GM21515 (cell line): ENCODE data around the gene CDK10.
"Not testable (repeated sequence)": the region's sequence is repeated elsewhere in the genome, so short reads cannot be mapped to it uniquely, and the experiment has no call there.

Experiments used
- ATAC-seq: cut with Tn5 transposase; IDR thresholded peaks from one replicate; pipeline ENCODE4 v1.9.1; 2021; ENCODE audit not compliant: unreplicated experiment

CDK10 gene, protein sequence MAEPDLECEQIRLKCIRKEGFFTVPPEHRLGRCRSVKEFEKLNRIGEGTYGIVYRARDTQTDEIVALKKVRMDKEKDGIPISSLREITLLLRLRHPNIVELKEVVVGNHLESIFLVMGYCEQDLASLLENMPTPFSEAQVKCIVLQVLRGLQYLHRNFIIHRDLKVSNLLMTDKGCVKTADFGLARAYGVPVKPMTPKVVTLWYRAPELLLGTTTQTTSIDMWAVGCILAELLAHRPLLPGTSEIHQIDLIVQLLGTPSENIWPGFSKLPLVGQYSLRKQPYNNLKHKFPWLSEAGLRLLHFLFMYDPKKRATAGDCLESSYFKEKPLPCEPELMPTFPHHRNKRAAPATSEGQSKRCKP

DNA sequence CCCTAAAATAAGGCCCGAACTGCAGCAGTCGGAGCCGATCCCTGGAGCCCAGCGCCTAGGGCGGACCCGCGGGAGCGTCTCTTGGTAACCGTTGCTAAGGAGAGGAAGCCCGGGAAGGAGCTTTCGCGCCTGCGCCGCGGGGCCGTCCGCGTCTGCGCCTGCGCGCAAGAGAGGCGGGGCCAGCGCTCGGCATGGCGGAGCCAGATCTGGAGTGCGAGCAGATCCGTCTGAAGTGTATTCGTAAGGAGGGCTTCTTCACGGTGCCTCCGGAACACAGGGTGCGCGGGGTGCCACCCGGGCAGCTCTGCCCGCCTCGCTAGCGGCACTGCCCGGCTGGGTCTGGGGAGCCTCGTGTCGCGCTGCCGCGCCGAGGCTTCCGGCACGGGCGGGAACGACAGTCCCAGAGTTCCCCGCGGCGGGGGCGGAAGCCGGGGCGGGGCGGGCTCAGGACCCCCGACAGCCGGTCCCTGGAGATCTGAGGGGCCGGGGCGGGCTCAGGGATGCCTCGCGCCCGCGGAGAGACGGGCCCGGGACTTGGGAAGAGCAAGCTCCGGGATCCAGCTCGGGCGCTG lies at the start of gene CDK10:
Gene CDK10, plus strand, starts transcription at position 170 of the 572 bp plus-strand sequence. Its CDS starts 22 bp downstream, at position 192.
- peak; percentile 71 for ATAC-seq

- ATAC-seq, result no peak
Measured at GRCh38 chr16:89637379-89637778, 49.1 kb upstream of the CDK10 start.

DNA sequence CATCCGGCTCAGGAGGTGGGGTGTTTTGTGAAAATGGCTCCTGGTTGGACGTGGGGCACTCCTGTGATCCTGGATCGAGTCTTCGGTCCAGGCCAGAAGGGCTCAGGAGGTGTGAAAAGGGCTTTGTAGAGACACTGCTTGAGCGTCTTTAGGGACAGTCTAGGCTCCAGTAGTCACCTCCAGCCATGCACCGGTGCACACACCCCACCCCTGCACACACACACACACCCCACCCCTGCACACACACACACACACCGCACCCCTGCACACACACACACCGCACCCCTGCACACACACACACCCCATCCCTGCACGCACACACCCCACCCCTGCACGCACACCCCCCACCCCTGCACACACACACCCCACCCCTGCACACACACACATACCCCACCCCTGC lies 48.0 kb upstream of the CDK10 start:
- no peak for ATAC-seq

- ATAC-seq, result no peak
Measured at GRCh38 chr16:89639385-89639784, 47.1 kb upstream of the CDK10 start.

DNA sequence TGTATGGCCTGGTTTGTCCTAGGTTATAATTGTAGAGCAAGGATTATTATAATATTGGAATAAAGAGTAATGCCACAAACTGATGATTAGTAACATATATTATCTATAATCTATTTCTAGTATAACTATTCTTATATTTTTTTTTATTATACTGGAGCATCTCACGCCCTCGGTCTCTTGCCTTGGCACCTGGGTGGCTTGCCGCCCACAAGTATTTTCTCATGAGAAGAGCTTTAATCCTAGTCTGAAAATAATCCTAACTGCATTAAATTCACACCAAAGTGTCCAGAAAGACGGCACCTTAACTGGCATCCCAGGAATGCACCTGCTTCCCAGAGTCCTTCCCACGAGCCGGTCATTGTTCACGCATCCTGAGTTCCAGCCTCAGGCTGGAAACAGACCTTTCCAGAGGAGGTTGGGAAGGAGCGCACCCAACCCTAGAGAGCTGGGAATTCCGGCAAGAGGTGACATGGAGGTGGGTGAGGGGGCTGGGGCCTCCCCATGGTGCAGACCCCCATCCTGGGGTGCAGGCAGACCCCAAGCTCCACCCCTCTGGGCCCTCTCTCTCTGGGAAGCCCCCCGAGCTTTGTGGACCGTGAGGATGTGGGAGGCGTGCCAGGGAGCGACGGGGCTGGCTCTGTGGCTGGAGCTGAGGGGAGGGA lies 44.9 kb upstream of the CDK10 start:
- ATAC-seq, result no peak

DNA sequence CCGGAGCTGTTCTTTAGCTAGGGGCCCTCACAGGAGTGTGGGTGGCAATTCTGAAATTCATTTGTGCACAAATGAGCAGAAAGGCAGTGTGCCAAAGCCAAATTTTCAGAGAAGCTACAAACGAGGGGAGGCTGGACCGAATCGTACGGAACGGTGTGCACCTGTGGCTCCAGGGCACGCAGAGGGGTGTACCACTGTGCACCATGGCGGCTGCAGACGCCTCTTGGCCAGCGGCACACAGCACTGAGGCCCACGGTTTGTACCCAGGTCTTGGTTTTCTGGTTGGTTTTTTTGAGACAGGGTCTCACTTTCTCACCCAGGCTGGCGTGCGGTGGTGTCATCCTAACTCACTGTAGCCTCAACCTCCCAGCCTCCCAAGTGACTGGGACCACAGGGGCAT lies 43.9 kb upstream of the CDK10 start:
- no peak for ATAC-seq

- ATAC-seq, result no peak
Measured at GRCh38 chr16:89643769-89644300, 42.7 kb upstream of the CDK10 start.

DNA sequence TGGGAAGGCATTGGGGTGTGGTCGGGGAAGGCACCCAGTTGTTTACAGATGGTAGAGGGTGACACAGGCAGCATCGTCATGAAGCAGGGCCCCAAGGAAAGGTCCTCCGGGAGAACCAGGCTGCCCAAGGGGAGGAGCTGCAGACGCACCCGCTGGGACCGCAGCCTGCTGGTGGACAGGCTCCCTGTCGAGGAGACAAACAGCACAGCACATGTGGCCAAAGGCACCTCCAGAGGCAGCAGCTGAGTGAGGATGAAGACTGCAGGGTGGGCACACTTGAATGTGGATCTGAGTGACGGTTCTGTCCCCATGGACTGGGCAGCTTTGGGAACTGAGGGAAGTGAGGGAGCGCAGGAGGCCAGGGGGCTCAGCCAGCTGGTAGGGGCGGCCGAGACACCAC lies 41.4 kb upstream of the CDK10 start:
- ATAC-seq, result no peak

DNA sequence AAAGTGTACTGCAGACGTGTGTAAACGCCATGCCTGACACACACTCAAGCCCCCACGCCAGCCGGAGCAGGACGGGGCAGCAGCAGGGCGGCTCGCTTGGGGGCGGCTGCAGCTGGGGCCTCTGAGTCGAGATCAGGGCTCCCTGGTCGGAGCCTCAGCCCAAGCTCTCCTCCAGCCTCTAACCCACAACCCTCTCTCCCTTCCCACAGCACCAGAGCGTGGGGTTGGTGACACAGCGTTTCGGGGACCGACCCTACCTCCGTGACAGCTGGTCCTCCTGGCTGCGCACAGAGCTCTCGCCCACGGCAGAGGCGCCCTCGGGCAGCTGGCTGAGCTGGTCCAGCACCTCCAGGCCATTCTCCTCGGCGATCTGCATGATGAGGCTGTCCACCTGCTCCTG lies 40.2 kb upstream of the CDK10 start:
- no peak for ATAC-seq

DNA sequence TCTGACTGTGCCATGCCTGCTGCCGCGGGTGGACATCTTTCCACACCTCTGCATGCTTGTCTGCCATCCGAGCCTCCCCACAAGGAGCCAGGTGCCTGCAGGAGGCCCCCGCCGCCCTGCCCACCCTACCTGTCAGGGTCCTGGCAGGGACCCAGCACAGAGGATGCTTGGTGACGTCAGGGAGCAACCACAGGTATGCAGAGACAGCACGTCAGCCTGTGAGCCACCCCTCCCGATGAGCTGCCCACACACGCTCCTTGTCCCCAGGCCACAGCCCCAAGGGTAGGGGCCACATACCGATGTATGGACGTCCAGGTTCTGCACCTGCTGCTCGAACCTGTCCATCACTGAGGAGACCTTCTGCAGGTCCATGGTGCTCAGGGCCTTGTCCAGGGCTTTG lies 39.6 kb upstream of the CDK10 start:
- no peak for ATAC-seq

DNA sequence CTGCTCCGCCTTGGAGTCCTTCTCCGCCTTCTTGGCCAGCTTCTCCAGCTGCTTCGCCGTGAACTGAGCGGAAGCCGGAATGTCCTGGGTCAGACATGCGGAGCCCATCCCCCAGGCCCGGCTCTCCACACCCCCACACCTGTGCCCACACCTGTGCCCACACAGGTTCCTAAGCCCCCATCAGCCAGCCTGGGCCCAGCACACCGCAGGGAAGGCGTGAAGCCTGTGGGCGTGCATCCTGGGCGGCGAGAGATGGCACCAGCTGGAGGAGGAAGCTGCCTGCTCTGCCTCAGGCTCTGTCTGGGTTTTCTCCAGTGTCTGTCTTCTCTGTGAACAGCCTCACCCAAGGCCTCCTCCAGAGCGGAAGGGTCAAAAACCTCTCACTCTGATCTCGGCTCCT lies 34.9 kb upstream of the CDK10 start:
- ATAC-seq, result no peak

DNA sequence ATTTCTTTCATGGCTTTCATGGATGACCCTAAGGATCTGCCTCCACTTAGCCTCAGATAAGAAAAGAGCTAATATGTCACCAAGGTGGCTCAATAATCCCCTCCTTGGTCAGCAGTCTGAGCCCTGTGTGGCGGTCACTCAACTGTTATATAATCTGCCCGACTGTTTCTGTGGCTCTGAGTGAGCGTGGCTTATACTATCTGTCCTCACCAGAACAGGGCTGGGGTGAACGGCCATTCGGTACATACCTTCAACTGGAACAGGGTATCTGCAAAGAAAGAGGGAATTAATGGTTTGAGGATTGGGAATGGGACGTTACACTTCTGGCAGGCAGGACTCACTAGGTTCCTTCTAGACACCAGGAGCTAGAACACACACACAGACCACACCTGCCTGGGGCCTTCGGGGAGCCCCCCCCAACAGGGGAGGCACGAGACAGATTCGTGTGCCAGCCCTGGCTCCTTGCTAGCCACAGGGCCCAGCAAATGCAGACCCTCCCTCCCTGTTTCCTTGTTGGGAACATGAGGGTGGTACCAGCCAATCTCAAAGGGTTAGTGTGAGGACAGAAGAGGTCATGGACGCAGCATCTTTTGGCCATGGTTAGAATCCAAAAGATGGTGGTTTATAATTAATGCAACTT lies 32.7 kb upstream of the CDK10 start:
- ATAC-seq, result no peak

DNA sequence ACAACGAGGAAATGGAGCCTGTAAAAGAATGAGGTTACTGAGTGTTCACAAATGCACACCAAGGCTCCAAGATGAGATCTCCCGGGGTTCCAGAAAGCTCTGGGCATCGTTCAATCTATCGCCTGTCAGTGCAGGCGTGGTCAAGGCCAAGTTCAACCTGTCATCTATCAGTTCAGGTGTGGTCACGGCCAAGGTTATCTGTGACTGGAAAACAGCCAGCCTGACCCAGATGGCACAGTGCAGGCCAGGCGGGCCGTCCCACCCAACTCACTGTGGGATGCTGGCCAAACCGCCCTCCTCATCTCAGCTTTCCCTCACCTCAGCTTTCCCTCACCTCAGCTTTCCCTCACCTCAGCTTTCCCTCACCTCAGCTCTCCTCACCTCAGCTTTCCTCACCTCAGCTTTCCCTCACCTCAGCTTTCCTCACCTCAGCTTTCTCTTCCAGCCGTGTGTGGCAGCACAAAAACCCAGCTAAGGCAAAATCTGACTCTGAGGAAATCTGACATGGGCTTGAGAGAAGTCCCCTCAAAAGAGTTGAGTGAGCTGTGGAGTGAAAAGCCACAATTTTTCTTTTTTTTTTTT lies 31.3 kb upstream of the CDK10 start:
- ATAC-seq, result no peak

DNA sequence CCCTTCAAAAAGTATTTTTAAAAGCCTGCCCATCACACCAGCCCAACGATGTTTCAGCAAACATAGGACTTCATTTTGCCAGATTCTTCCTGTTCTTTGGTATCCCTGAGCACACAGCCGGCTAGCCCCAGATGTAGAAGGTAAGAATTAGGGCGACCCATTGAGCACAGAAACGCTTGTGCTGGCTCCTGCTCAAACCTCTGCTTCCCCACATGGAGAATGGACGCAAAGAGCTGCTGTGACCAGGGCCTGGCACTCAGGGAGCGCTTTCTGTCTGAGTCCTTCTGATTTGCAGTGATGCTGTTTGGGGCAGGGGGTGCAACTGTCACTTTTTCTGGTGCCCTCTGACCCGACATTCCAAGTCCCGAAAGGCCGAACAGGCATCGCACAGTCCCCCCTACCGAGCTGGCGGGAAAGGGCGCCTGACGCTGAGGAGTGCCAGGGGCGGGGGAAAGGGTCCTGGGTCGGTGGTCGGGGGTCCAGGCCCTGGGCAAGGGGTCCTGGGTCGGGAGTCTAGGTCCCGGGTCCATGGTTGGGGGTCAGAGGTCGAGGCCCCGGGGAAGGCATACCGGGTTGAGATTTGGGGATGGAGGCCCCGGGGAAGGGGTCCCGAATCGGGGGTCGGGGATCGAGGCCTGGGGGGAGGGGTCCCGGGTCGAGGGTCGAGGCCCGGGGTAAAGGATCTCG lies 29.9 kb upstream of the CDK10 start:
- ATAC-seq, result no peak

DNA sequence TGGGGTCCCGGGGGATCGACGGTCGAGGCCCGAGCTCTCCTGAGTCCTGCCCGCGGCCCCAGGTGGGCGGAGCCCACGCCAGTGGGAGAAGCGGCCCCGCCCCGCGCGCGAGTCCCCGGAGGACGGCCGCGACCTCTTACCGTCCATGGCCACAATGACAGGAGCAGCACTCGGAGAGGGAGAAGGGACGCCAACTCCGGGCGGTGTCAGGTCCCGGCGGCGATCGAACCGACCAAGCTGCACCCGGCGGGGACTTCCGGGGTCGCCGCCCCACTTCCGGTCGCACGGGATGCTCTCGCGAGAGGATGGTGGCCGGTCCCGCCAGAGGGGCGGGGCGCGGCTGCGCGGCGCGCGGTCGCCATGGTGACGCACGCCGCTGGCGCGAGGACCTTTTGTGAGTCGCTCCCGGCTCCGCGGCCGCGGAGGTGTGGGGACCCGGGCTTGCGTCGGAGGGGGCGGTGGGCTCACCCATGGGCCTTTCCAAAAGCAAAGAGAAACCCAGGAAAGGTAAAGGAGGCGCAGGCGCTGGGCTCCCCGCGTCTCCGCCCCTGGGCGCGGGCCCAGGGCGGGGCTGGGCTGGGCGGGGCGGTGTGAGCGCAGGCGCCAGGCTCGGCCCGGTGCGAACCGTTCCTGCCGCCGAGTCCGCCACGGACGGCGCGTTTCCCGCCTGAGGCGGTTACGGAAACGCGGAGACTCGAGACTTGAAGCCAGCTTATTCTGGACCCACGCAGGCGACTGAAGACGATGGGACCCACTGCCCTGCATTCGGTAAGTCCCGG lies 28.9 kb upstream of the CDK10 start, which contains the start of the genes CHMP1A and SPATA33:
Gene CHMP1A, minus strand, starts transcription at position 267 of the 779 bp plus-strand sequence. Its CDS starts 120 bp downstream, at position 147.
Gene SPATA33, plus strand, starts transcription at position 395 of the 779 bp plus-strand sequence. Its CDS starts 76 bp downstream, at position 471.
- ATAC-seq, result peak; percentile 79

GRCh38 chr16:89658221-89658879 lies 28.1 kb upstream of the CDK10 start:
- peak; percentile 14 for ATAC-seq

DNA sequence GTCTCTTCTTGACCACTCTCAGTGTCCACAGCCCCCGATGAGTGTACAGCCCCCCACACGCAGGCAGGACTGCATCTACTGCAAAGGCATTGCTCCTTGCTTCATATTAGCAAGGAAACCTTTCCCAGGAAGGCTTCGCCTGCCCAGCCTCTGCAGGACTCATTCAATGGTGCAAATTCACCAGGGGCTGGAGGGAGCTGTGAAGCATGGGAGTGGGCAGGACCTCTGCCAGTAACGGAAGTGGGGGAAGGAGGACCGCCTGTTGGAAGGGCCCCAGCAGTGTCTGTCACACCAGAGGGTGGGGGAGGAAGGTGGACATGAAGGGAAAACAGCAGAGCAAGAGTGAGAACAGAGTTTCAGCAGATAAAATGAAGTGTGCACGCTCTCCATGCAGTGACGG lies 26.3 kb upstream of the CDK10 start:
- no peak for ATAC-seq

- ATAC-seq, result no peak
Measured at GRCh38 chr16:89661215-89661614, 25.3 kb upstream of the CDK10 start.

GRCh38 chr16:89664238-89664637 lies 22.3 kb upstream of the CDK10 start:
- not testable (repeated sequence) for ATAC-seq
